Trophoblast cell (in vitro differentiated cells and primary cell): ENCODE data around the gene RAB7B.

ENCODE experiments used
- DNase-seq, 2 donors: peaks; one replicate each; pipeline ENCODE4 v3.0.0-alpha.2; 2016
- H2AFZ ChIP-seq: 2 replicates; pipeline ENCODE4 v1.6.1; 2013; ENCODE audit warnings: low read length, moderate library complexity, mild to moderate bottlenecking; ENCODE audit not compliant: insufficient read depth, poor library complexity
- H2AK5ac ChIP-seq: 2 replicates; pipeline ENCODE4 v1.6.1; 2013; ENCODE audit warnings: mild to moderate bottlenecking, low read length
- H2BK120ac ChIP-seq: 2 replicates; pipeline ENCODE4 v1.6.1; 2013; ENCODE audit warnings: low read length, mild to moderate bottlenecking, moderate library complexity; ENCODE audit not compliant: insufficient read depth, poor library complexity
- H2BK12ac ChIP-seq: 2 replicates; pipeline ENCODE4 v1.6.1; 2013; ENCODE audit warnings: mild to moderate bottlenecking, low read length, moderate library complexity
- H2BK5ac ChIP-seq: 2 replicates; pipeline ENCODE4 v1.6.1; 2013; ENCODE audit warnings: low read length, low read depth, moderate library complexity, mild to moderate bottlenecking; ENCODE audit not compliant: poor library complexity
- H3K14ac ChIP-seq: 2 replicates; pipeline ENCODE4 v1.6.1; 2013; ENCODE audit warnings: mild to moderate bottlenecking, low read length
- H3K18ac ChIP-seq: 2 replicates; pipeline ENCODE4 v1.6.1; 2013; ENCODE audit warnings: mild to moderate bottlenecking, low read length
- H3K23ac ChIP-seq: 2 replicates; pipeline ENCODE4 v1.6.1; 2013; ENCODE audit warnings: low read length
- H3K27ac ChIP-seq: 2 replicates; pipeline ENCODE4 v1.5.1; 2013; ENCODE audit warnings: low read depth, mild to moderate bottlenecking, inconsistent platforms, low read length, moderate library complexity
- H3K27me3 ChIP-seq: 2 replicates; pipeline ENCODE4 v1.6.1; 2013; ENCODE audit warnings: inconsistent platforms, mild to moderate bottlenecking, low read length, moderate library complexity; ENCODE audit not compliant: insufficient read depth
- H3K36me3 ChIP-seq, 2 experiments: 1 replicate in 1 of 2; 2 replicates in 1 of 2; pipeline ENCODE4 v1.6.1; 2013; ENCODE audit warnings: low read length in 2 of 2, mild to moderate bottlenecking in 2 of 2, moderate library complexity in 1 of 2; ENCODE audit not compliant: insufficient read depth in 2 of 2, control insufficient read depth in 1 of 2
- H3K4ac ChIP-seq: 2 replicates; pipeline ENCODE4 v1.6.1; 2013; ENCODE audit warnings: low read depth, mild to moderate bottlenecking, low read length, moderate library complexity
- H3K4me1 ChIP-seq, 2 experiments: 1 replicate in 1 of 2; 2 replicates in 1 of 2; pipeline ENCODE4 v1.6.1; 2013; ENCODE audit warnings: low read length in 2 of 2, mild to moderate bottlenecking in 2 of 2, moderate library complexity in 1 of 2; ENCODE audit not compliant: insufficient read depth in 2 of 2, control insufficient read depth in 1 of 2
- H3K4me2 ChIP-seq: 2 replicates; pipeline ENCODE4 v1.6.1; 2013; ENCODE audit warnings: inconsistent platforms, mild to moderate bottlenecking, low read length, moderate library complexity
- H3K4me3 ChIP-seq: 2 replicates; pipeline ENCODE4 v1.5.1; 2013; ENCODE audit warnings: mild to moderate bottlenecking, low read depth, low read length, inconsistent platforms
- H3K79me1 ChIP-seq: one replicate; pipeline ENCODE4 v1.6.1; 2013; ENCODE audit warnings: low read length
- H3K79me2 ChIP-seq: 2 replicates; pipeline ENCODE4 v1.6.1; 2013; ENCODE audit warnings: low read length, mild to moderate bottlenecking; ENCODE audit not compliant: control insufficient read depth, insufficient read depth, poor library complexity
- H3K9ac ChIP-seq: 2 replicates; pipeline ENCODE4 v1.6.1; 2013; ENCODE audit warnings: mild to moderate bottlenecking, low read length
- H3K9me3 ChIP-seq: 2 replicates; pipeline ENCODE4 v1.6.1; 2013; ENCODE audit warnings: low read depth, mild to moderate bottlenecking, control low read depth, inconsistent platforms, low read length; ENCODE audit not compliant: insufficient read depth
- H4K12ac ChIP-seq: 2 replicates; pipeline ENCODE4 v1.6.1; 2013; ENCODE audit warnings: low read depth, mild to moderate bottlenecking, low read length, moderate library complexity
- H4K8ac ChIP-seq: 2 replicates; pipeline ENCODE4 v1.6.1; 2013; ENCODE audit warnings: low read depth, mild to moderate bottlenecking, low read length, moderate library complexity
- H4K91ac ChIP-seq: one replicate; pipeline ENCODE4 v1.6.1; 2013; ENCODE audit warnings: low read depth, mild to moderate bottlenecking, low read length, moderate library complexity
- WGBS: extraction: QIAGEN DNeasy Blood & Tissue Kit; methylation state at CpG from one replicate; pipeline ENCODE4 v1.1.7; 2013; ENCODE audit warnings: missing lambda C conversion rate; ENCODE audit not compliant: insufficient read length, insufficient coverage; ENCODE audit errors: extremely low coverage; 5-methylcytosine and 5-hydroxymethylcytosine counted together

Gene RAB7B

GRCh38 chr1:205967554-205968335, 35.5 kb downstream of the RAB7B start:
- H2BK120ac ChIP-seq, result no peak overlapping the region
- H4K8ac ChIP-seq, result no peak overlapping the region
- no peak overlapping the region for H2BK12ac ChIP-seq
- DNase-seq, result peak in 1 of 2 donors; percentile 14
- no peaks in the 10 kb centered on the region for H3K36me3 ChIP-seq
- no CpG with 5 or more reads among the region's 10 CpGs for WGBS
- no peak overlapping the region for H4K91ac ChIP-seq
- H3K4me2 ChIP-seq, result no peak overlapping the region
- H3K79me1 ChIP-seq, result no peaks in the 10 kb centered on the region
- no peaks in the 10 kb centered on the region for H3K27me3 ChIP-seq
- no peaks in the 10 kb centered on the region for H3K4me1 ChIP-seq
- no peak overlapping the region for H3K27ac ChIP-seq
- no peak overlapping the region for H3K4me3 ChIP-seq
- peaks cover 3% of the 10 kb centered on the region for H3K9me3 ChIP-seq
- H3K4ac ChIP-seq, result no peak overlapping the region
- H2BK5ac ChIP-seq, result no peak overlapping the region
- no peak overlapping the region for H3K18ac ChIP-seq
- H2AFZ ChIP-seq, result no peak overlapping the region
- H3K9ac ChIP-seq, result no peak overlapping the region
- H4K12ac ChIP-seq, result no peak overlapping the region
- H3K14ac ChIP-seq, result no peak overlapping the region
- H3K79me2 ChIP-seq, result no peaks in the 10 kb centered on the region
- no peak overlapping the region for H3K23ac ChIP-seq
- H2AK5ac ChIP-seq, result no peak overlapping the region

GRCh38 chr1:205965036-205965884, 37.9 kb downstream of the RAB7B start:
- H3K27me3 ChIP-seq, result no peaks in the 10 kb centered on the region
- no peak overlapping the region for H3K4ac ChIP-seq
- no peak for DNase-seq
- no peak overlapping the region for H4K12ac ChIP-seq
- WGBS, result no CpG with 5 or more reads among the region's 13 CpGs
- no peak overlapping the region for H3K14ac ChIP-seq
- no peak overlapping the region for H4K91ac ChIP-seq
- no peak overlapping the region for H2BK120ac ChIP-seq
- no peaks in the 10 kb centered on the region for H3K79me1 ChIP-seq
- no peak overlapping the region for H2AFZ ChIP-seq
- H2BK5ac ChIP-seq, result no peak overlapping the region
- H4K8ac ChIP-seq, result no peak overlapping the region
- H3K36me3 ChIP-seq, result no peaks in the 10 kb centered on the region
- H3K9me3 ChIP-seq, result peaks cover 1% of the 10 kb centered on the region
- no peak overlapping the region for H3K27ac ChIP-seq
- H3K4me3 ChIP-seq, result no peak overlapping the region
- H3K4me1 ChIP-seq, result no peaks in the 10 kb centered on the region
- no peaks in the 10 kb centered on the region for H3K79me2 ChIP-seq
- no peak overlapping the region for H3K23ac ChIP-seq
- no peak overlapping the region for H2AK5ac ChIP-seq
- H3K18ac ChIP-seq, result no peak overlapping the region
- H3K4me2 ChIP-seq, result no peak overlapping the region
- H2BK12ac ChIP-seq, result no peak overlapping the region
- no peak overlapping the region for H3K9ac ChIP-seq

DNA sequence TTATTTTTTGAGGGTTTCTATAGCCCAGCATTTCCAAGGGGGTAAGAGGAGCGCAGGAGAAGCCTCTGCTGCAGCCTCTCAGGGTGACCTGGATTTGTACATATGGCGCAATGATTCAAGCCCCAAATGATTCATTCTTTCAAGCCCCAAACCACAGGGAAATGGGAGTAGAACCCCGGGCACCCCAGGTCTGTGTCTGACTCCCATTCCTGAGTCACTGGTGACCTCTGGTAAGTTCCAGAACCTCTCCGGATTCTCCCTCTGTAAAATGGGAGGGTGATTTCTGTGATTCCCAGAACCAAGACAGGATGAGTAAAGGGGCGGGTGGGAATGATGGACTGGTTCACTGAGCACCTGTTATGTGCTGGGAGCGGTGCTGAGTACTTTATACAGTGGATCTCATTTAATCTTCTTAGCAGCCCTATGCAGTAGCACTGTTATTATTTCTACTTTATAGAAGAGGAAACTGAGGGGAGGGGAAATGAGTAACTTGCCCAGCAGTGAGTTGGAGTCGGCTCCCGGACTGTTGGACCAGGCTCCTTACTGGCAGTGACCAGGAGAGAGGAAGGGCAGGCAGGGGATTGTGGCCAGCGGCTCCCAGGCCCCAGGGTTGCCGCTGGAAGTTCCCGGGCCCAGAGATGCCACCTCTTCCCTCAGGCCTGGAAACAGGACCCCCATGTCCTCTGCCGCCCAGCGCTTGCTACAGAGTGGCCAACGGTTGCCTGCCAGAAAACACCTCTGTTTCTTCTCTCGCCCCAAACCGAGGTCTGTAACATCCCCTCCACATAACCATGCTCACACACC, 39.6 kb downstream of the RAB7B start:
- H3K79me2 ChIP-seq, result no peaks in the 10 kb centered on the region
- peak in 1 of 2 donors; percentile 13 for DNase-seq
- peaks cover 1% of the 10 kb centered on the region for H3K9me3 ChIP-seq

GRCh38 chr1:205962821-205963221, 40.4 kb downstream of the RAB7B start:
- H2BK5ac ChIP-seq, result no peak overlapping the region
- no peaks in the 10 kb centered on the region for H3K4me1 ChIP-seq
- no peaks in the 10 kb centered on the region for H3K36me3 ChIP-seq
- no peak overlapping the region for H2BK12ac ChIP-seq
- no peak overlapping the region for H3K23ac ChIP-seq
- H3K27ac ChIP-seq, result no peak overlapping the region
- no peaks in the 10 kb centered on the region for H3K79me2 ChIP-seq
- H3K9ac ChIP-seq, result no peak overlapping the region
- no peaks in the 10 kb centered on the region for H3K79me1 ChIP-seq
- no CpG with 5 or more reads among the region's 6 CpGs for WGBS
- DNase-seq, result no peak
- H2AK5ac ChIP-seq, result no peak overlapping the region
- no peak overlapping the region for H3K4me3 ChIP-seq
- H4K8ac ChIP-seq, result no peak overlapping the region
- peaks cover 1% of the 10 kb centered on the region for H3K9me3 ChIP-seq
- H2AFZ ChIP-seq, result no peak overlapping the region
- H3K4ac ChIP-seq, result no peak overlapping the region
- H2BK120ac ChIP-seq, result no peak overlapping the region
- no peak overlapping the region for H3K14ac ChIP-seq
- H3K4me2 ChIP-seq, result no peak overlapping the region
- H4K91ac ChIP-seq, result no peak overlapping the region
- H3K18ac ChIP-seq, result no peak overlapping the region
- no peak overlapping the region for H4K12ac ChIP-seq
- H3K27me3 ChIP-seq, result no peaks in the 10 kb centered on the region

More for the DNA sequence above, 39.6 kb downstream of the RAB7B start:
- no peak overlapping the region for H3K14ac ChIP-seq
- H3K27ac ChIP-seq, result no peak overlapping the region
- no CpG with 5 or more reads among the region's 16 CpGs for WGBS
- no peak overlapping the region for H2BK120ac ChIP-seq
- H3K27me3 ChIP-seq, result no peaks in the 10 kb centered on the region
- no peak overlapping the region for H4K8ac ChIP-seq
- H2BK12ac ChIP-seq, result no peak overlapping the region
- H3K79me1 ChIP-seq, result no peaks in the 10 kb centered on the region
- H3K18ac ChIP-seq, result no peak overlapping the region
- H3K4ac ChIP-seq, result no peak overlapping the region
- no peak overlapping the region for H4K12ac ChIP-seq
- H3K23ac ChIP-seq, result no peak overlapping the region
- H2AFZ ChIP-seq, result no peak overlapping the region
- no peak overlapping the region for H2AK5ac ChIP-seq
- no peak overlapping the region for H3K9ac ChIP-seq
- no peak overlapping the region for H3K4me2 ChIP-seq
- H4K91ac ChIP-seq, result no peak overlapping the region
- no peaks in the 10 kb centered on the region for H3K36me3 ChIP-seq
- H3K4me3 ChIP-seq, result no peak overlapping the region
- no peak overlapping the region for H2BK5ac ChIP-seq
- H3K4me1 ChIP-seq, result no peaks in the 10 kb centered on the region
